Kidney (tissue), 14 donors: ENCODE data around the gene LIMS2. TPM values are rescaled to one million over a fixed set of nuclear protein-coding genes. Genes with fewer than 3 reads are reported as not detected.

Experiments used
- DNase-seq, 5 donors: peaks; one replicate each; pipeline ENCODE4 v3.0.0-alpha.2; 2013 to 2020
- FAIRE-seq: peaks from 2 replicates; lab custom pipeline; 2012; peaks lifted over from hg19 to GRCh38; lab: Jason Lieb, UNC
- H3K27ac ChIP-seq, 2 donors: one replicate each; pipeline ENCODE4 v1.7.0; 2013; ENCODE audit warnings: low read depth in 2 of 2, low read length in 2 of 2, inconsistent platforms in 1 of 2
- H3K27me3 ChIP-seq: one replicate; pipeline ENCODE4 v1.7.1; 2013; ENCODE audit warnings: low read length, inconsistent platforms; ENCODE audit not compliant: control insufficient read depth, insufficient read depth
- H3K36me3 ChIP-seq, 3 donors: one replicate each; pipeline versions ENCODE4 v1.7.0 to v1.7.1; 2013; ENCODE audit warnings: low read length in 3 of 3, control low read depth in 1 of 3, inconsistent platforms in 1 of 3; ENCODE audit not compliant: insufficient read depth in 3 of 3, control insufficient read depth in 2 of 3
- H3K4me1 ChIP-seq, 3 donors: one replicate each; pipeline versions ENCODE4 v1.7.0 to v1.7.1; 2013; ENCODE audit warnings: low read length in 3 of 3, inconsistent platforms in 1 of 3, low read depth in 1 of 3; ENCODE audit not compliant: control insufficient read depth in 2 of 3, insufficient read depth in 2 of 3
- H3K4me3 ChIP-seq, 3 donors: one replicate each; pipeline versions ENCODE4 v1.7.0 to v1.8.1; 2013; ENCODE audit warnings: low read length in 3 of 3, control low read depth in 1 of 3, inconsistent platforms in 1 of 3
- H3K9ac ChIP-seq, 3 donors: one replicate each; pipeline versions ENCODE4 v1.7.0 to v1.7.1; 2013; ENCODE audit warnings: low read length in 3 of 3, control low read depth in 1 of 3, inconsistent platforms in 1 of 3
- H3K9me3 ChIP-seq, 3 donors: one replicate each; pipeline versions ENCODE4 v1.7.0 to v1.7.1; 2013; ENCODE audit warnings: low read length in 3 of 3, control low read depth in 1 of 3, inconsistent platforms in 1 of 3; ENCODE audit not compliant: control insufficient read depth in 2 of 3, insufficient read depth in 1 of 3
- CTCF ChIP-seq: IDR thresholded peaks from 3 replicates; pipeline ENCODE4 v1.5.1; 2012; ENCODE audit warnings: mild to moderate bottlenecking, moderate library complexity, borderline replicate concordance; ENCODE audit not compliant: insufficient read depth; ENCODE audit errors: extremely low read depth
- intact Hi-C: fragments of 100-400 bp; cut with DNase I; formaldehyde crosslinking; loops from one replicate; pipeline ENCODE4 v1.11.1; 2022
- polyA plus RNA-seq: library from polyadenylated mRNA; stranded (reverse); fragments of 350-450 nt; fragmentation: Illumina TruSeq; extraction: RNeasy Lipid Tissue Mini Kit (QIAGEN cat#74804); gene quantifications from one replicate; pipeline ENCODE4 v1.2.3, GENCODE V29; 2014; ENCODE audit warnings: low read depth, low replicate concordance; ENCODE audit not compliant: insufficient read depth
- total RNA-seq: library from RNA; stranded (reverse); fragmentation: NEBNext Ultra II Directional; extraction: Animal tissue kit (Norgen Biotek cat#: 25700); gene quantifications from one replicate; pipeline ENCODE4 v1.2.1, GENCODE V29; 2021
- donor health status: control.
- donor health status: control.
- donor health status: control.
- donor health status: control.
- donor health status: control.
- donor health status: DM: yes; HTN: yes; CAD: no.
- donor health status: Normal renal cell carcinoma (clear cell type).

LIMS2 gene
- total and polyA plus RNA-seq, 2 donors from 2014 or later = 101 to 107 TPM

- Histone ChIP-seq H3K27me3 (peaks cover 5% of the 10 kb centered on the region), H3K4me1 (peaks cover 0 to 15% (median 0%) of the 10 kb centered on the region in 3 donors), H3K4me3 (peak overlapping the region in 2 of 3 donors; percentile 55 to 58), H3K27ac (peak overlapping the region in 1 of 2 donors; percentile 14), H3K36me3 (no peaks in the 10 kb centered on the region), H3K9ac (peak overlapping the region in 1 of 3 donors; percentile 34), H3K9me3 (no peaks in the 10 kb centered on the region)
- peak in 1 of 5 donors; percentile 37 for DNase-seq
- intact Hi-C loops = no loop called here
- no peak for TF ChIP-seq CTCF
- no peak for FAIRE-seq
Observed at GRCh38 chr2:127673291-127674069, 1.9 kb downstream of the LIMS2 start.

- peak overlapping the region; percentile 34 to 54 for H3K27ac ChIP-seq
- DNase-seq = peak in 2 of 5 donors; percentile 47 to 65
- peaks cover 0 to 15% (median 0%) of the 10 kb centered on the region in 3 donors for H3K4me1 ChIP-seq
- FAIRE-seq = no peak
- no peaks in the 10 kb centered on the region for H3K9me3 ChIP-seq
- no peaks in the 10 kb centered on the region for H3K36me3 ChIP-seq
- H3K4me3 ChIP-seq = peak overlapping the region in 2 of 3 donors; percentile 12 to 58
- intact Hi-C loops = no loop called here
- no peak for TF ChIP-seq CTCF
- peaks cover 5% of the 10 kb centered on the region for H3K27me3 ChIP-seq
- no peak overlapping the region for H3K9ac ChIP-seq
Observed at GRCh38 chr2:127672341-127673224, 2.7 kb downstream of the LIMS2 start.

GRCh38 chr2:127671557-127672302, 3.6 kb downstream of the LIMS2 start:
- H3K4me1 ChIP-seq = peaks cover 0 to 12% (median 0%) of the 10 kb centered on the region in 3 donors
- no peak overlapping the region for H3K9ac ChIP-seq
- peaks cover under 1% of the 10 kb centered on the region for H3K27me3 ChIP-seq
- intact Hi-C loops = no loop called here
- FAIRE-seq (no peak), DNase-seq (peak in 2 of 5 donors; percentile 25 to 70)
- H3K27ac ChIP-seq = no peak overlapping the region
- H3K4me3 ChIP-seq = no peak overlapping the region
- H3K36me3 ChIP-seq = no peaks in the 10 kb centered on the region
- no peaks in the 10 kb centered on the region for H3K9me3 ChIP-seq
- no peak for TF ChIP-seq CTCF
